CMK (cell line): Measurements from ENCODE around the gene UNC13B.

ENCODE experiments used
- DNase-seq: peaks from one replicate; pipeline ENCODE4 v3.0.0-alpha.2; 2010; ENCODE audit warnings: low read depth

The UNC13B gene

DNA sequence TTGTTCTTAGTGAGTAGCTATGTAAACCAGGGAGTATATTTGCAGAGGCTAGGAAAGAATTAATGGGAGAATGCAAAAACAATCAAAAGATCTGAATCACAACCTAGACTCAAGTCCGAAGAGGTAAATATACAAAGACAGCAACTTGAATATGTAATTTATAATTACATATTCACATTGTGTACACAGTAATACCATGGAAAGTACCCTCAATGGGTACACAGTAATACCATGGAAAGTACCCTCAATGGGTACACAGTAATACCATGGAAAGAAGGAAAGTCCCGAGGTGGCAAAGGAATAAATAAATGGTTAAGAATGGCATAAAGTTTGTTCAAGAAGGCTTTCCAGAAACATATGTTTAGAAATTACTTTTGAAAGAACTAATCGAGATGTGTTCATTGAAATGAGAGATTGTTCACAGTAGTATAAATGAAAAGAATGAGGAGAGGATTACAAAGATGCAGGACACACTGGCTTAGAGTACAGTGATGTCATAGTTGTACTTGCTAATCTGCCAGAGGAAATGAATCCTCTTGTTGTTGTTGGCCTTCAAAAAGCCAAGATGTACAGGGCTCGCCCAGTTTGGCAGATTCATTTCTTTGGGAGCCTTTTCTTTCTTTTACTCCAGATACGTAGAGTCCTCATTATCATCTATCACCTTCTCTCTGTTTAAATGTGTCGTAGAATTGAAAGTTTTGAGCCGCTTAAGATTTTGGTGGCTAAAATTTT is 116.0 kb downstream of the UNC13B start:
- DNase-seq, result no peak

DNA sequence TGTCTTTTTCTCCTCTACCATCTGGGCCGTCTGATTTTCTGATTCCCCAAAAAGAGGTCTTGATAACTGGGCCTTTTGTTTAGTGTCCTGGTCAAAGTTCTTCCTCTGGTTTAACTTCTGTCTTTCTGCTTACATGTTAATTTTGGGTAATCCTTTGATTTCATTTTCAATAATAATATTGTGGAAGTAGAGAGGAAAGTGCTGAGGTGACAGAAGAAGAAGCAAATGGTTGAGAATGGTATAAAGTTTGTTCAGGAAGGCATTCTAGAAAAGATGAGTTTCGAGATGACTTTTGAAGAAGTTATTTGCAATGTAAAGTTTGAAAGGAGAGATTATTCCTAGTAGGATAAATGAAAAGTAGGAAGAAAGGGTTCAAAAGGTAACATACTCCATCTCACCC is 118.1 kb downstream of the UNC13B start:
- no peak for DNase-seq

DNA sequence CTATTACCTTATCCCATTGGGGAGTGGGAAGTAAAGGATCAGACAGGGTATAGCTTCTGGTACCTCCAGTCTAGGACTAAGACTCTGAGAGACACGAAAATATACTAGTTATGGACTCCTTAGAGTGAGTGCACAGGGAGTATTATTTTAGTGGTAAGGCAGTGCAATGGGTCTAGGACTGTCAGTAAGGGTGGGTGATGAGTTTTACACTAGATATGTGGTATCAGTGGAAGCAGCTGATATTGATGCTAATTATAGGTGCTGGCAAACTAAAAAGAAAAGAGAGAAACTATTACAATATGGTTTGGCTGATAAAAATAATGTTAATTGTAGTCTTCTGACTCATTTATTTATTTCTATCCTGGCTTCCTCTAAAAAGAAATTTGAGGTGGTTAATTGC is 118.6 kb downstream of the UNC13B start:
- no peak for DNase-seq

- DNase-seq, result no peak
These were observed 123.9 kb downstream of the UNC13B start for GRCh38 chr9:35285731-35286130.

- DNase-seq, result no peak
These were observed 124.6 kb downstream of the UNC13B start for GRCh38 chr9:35286381-35286780.

GRCh38 chr9:35287987-35288632 is 126.3 kb downstream of the UNC13B start:
- DNase-seq, result no peak

- no peak for DNase-seq
These were observed 127.0 kb downstream of the UNC13B start for GRCh38 chr9:35288778-35289177.

DNA sequence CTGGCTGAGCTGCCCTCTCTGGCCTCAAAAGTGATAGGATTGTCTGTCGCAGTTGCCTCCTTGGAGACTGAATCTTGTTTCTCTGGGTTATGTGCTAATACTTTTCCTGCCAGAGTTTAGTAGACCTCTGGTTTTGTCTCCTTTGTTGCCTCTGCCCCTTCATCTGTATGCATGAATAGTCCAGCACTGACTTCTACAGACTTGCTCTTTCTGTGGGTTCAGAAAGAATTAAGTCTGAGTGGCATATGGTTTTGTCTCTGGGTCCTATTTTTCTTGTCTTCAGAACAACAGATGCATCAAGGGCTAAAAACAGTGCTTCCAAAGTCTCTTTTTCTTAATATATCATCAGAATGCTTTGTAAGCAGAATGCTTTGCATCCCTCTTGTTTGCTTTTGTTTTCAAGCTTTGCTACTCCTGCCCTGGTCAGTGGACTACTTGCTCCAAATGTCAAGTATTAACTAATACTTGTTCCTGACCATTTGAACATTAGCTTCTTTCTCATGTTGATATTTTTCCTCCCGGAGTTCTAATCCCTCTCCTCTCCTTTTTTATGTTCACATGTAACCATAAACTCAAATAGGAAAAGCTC is 131.7 kb downstream of the UNC13B start:
- no peak for DNase-seq

- no peak for DNase-seq
These were observed 132.3 kb downstream of the UNC13B start for GRCh38 chr9:35294066-35294465.

DNA sequence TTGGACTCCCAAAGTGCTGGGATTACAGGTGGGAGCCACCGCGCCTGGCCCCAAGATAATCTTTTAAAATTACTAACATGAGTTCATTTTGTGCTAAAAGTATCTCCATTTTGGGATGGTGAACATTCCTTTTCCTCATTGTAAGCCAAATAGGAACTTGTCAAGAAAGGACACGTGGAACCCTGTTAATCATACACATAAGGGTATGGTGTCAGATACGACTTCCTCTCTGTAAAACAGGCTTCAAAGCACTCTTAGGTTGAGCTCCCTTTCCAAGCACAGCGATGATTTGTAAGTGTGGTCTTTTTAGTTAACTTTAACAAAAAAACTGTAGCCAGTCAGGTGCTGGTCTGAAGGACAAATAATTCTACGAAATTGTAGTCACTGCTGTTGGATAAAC is 132.7 kb downstream of the UNC13B start:
- DNase-seq, result no peak

GRCh38 chr9:35295369-35296036 is 133.7 kb downstream of the UNC13B start:
- no peak for DNase-seq

DNA sequence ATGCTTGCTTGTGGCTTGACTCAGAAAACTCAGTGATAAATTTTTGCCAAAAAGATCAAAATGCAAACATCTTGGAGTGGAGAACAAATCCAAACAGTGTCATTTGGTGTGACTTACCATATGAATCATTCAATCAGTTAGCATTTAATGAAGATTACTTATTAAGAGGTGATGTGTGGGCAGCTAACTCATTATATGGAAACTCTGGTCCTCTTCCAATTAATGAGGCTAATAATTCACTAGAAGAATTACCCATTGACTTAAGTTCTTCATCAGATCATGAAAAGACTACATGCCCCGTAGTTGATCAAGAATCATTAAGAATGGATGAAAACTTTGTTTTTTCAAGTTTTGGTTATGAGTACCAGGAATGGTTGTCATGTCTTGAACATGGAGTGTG is 141.8 kb downstream of the UNC13B start:
- DNase-seq, result no peak

GRCh38 chr9:35306283-35306682 is 144.5 kb downstream of the UNC13B start:
- DNase-seq, result no peak

DNA sequence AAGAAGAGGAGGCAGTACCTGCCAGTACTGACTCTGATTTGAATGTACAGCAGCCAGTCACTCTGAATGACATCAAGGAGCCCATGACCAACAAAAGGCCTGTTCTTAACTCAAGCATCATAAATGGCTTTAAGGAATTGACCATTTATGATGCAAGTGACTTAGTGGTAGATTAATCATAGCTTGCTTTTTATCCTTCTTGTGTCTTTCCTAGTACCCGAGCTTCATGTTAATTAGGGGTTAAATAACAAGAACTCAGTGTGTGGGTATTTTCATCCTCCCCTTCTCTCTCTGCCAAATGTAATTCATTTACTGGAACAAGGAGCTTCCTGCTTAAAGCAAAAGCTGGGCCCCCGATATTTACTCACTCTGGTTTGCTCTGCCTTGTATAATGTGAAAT is 146.5 kb downstream of the UNC13B start:
- no peak for DNase-seq

DNA sequence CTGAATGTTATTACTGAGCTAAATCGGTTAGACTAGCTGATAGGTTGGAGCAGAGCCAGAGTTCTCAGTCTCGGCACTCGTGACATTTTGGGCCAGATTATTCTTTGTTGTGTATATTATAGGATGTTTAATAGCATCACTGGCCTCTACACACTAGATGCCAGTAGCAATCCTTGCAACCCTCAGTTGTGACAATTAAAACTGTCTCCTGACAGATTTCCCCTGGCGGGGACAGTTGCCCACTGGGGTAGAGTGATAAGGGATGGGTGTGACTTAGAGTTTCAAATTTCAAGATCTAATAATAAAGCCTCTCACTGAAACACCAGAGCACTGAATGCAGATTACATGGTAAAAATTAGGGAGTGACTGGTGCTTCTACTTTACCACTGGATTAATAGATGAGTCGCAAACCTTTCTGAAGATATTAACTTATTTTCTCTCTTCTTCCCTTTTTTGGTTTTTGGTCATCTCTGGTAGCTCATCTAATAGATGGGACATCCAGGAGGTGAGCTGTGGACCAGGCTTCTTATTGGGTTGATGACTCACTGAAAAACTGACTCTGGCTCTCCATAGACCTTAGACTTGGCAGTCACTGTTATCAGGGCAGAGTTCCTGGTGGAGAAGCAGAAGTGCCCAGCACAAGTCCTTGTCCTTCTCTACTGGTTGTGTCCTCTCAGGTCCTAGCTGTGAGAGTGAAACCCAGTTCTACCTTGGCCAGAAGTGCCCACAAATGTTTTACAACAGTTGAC is 150.3 kb downstream of the UNC13B start:
- DNase-seq, result no peak

- DNase-seq, result no peak
These were observed 151.7 kb downstream of the UNC13B start for GRCh38 chr9:35313460-35313859.

DNA sequence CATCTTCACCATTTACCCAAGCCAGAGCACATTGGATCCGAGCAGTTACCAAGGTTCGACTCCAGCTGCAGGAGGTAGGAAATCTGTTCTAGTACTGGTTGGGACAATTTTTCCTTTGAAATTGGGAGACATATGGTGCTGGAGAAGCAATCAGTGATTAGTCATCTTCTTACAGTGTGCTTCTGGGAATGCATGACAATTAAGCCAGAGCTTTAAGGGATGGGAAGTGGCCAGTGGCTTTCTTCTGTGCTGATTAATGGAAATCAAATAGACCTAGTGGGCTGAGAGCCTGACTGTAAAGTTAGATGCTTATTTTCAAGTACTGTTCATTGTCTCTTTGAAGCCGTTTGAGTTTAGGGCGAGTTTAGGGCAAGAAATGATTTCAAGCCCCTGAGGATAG is 152.1 kb downstream of the UNC13B start:
- no peak for DNase-seq

DNA sequence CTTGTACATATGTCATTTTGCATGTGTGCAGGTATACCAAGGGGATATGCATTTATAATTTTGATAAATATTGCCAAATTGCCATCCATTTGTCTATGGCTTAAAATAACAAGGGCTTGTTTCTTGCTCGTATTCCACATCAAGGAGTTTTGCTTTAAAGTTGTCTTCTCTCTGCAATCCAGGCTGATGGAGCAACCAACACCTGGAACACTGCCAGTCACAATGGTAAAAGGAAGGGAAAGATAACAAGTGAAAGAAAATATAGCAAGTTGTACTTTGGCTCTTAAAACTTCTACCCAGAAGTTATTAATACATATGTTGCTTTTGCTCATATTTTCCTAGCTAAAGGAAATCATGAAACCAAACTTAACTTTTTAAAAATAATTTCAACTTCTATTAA is 156.9 kb downstream of the UNC13B start:
- DNase-seq, result no peak

DNA sequence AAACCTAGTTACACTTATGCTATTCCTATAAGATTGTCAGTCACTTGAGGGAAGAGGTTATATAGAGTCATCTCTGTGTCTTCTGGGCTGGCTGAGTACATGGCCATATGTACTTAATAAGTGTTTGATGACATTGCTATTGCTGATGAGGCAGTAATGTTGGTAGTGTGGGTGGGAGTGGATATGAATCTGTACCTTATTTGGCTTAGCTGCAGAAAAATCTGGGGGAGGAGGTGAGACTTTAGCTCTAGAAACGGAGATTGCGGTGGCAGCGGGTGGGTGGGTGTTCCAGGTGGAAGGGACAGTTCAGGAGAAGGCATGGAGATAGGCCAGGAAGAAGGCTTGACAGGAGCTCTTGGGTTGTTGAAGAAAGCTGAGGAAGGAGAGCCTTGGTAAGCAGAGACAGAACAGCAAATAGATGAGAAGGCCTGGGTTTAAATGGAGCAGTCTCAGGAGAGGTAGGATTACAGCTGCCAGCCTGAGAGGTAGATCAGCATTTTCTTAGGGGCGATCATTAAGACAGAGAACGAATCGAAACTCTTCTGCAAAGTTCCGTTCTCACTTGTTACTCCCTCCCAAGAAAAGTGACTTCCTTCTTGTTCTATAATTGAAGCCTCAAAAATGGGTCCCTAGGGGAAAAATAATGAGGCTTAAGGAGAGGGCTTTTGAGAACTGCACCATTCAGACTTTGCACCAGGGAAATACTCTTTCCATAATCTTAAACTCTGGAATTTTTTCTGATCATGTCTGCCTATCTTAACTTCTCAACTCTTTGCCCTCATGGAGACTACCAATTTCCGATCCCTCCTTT is 160.5 kb downstream of the UNC13B start:
- no peak for DNase-seq

- DNase-seq, result no peak
These were observed 163.2 kb downstream of the UNC13B start for GRCh38 chr9:35324966-35325365.

DNA sequence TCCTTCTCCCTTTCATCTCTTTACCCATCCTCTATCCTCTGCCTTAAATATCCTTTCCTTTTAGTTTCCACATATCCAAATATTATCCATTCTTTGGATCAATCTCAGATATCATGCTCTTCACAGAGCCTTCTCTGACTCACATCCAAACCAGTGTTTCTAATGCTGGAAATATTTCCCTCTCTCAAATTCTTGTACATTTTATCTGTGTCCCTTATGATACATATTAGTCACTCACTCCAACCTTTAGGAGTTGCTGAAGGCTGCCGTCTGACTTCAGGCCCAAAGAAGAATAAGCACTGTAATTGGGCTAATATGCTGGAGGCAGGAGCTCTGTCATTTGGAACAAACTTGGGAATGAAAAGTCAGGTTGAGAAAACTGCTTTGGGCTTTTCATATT is 171.7 kb downstream of the UNC13B start:
- DNase-seq, result no peak
